ENCODE data around the gene C3orf80.

GRCh38 chr3:160213191-160213590 lies 12.0 kb upstream of the C3orf80 start:
- no peak for TF ChIP-seq ELF4 (CRISPR knock-in tag; IDR thresholded peaks at IDR 0.05; ENCODE audit: low read depth)
- no peak for TF ChIP-seq RORB (CRISPR knock-in tag; IDR thresholded peaks at IDR 0.05)
- TF ChIP-seq, protein P1, sequence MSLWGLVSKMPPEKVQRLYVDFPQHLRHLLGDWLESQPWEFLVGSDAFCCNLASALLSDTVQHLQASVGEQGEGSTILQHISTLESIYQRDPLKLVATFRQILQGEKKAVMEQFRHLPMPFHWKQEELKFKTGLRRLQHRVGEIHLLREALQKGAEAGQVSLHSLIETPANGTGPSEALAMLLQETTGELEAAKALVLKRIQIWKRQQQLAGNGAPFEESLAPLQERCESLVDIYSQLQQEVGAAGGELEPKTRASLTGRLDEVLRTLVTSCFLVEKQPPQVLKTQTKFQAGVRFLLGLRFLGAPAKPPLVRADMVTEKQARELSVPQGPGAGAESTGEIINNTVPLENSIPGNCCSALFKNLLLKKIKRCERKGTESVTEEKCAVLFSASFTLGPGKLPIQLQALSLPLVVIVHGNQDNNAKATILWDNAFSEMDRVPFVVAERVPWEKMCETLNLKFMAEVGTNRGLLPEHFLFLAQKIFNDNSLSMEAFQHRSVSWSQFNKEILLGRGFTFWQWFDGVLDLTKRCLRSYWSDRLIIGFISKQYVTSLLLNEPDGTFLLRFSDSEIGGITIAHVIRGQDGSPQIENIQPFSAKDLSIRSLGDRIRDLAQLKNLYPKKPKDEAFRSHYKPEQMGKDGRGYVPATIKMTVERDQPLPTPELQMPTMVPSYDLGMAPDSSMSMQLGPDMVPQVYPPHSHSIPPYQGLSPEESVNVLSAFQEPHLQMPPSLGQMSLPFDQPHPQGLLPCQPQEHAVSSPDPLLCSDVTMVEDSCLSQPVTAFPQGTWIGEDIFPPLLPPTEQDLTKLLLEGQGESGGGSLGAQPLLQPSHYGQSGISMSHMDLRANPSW (CRISPR knock-in tag; conservative IDR thresholded peaks at IDR 0.05; ENCODE audit: low read depth) = no peak
- no peak for TF ChIP-seq CTCF (IDR thresholded peaks at IDR 0.05)
- TF ChIP-seq, protein P2, sequence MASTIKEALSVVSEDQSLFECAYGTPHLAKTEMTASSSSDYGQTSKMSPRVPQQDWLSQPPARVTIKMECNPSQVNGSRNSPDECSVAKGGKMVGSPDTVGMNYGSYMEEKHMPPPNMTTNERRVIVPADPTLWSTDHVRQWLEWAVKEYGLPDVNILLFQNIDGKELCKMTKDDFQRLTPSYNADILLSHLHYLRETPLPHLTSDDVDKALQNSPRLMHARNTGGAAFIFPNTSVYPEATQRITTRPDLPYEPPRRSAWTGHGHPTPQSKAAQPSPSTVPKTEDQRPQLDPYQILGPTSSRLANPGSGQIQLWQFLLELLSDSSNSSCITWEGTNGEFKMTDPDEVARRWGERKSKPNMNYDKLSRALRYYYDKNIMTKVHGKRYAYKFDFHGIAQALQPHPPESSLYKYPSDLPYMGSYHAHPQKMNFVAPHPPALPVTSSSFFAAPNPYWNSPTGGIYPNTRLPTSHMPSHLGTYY (CRISPR knock-in tag; IDR thresholded peaks at IDR 0.05) = no peak
- TF ChIP-seq TEAD4 (CRISPR knock-in tag; IDR thresholded peaks at IDR 0.05) = no peak
- no peak for TF ChIP-seq ZNF219 (CRISPR knock-in tag; IDR thresholded peaks at IDR 0.05; ENCODE audit: borderline replicate concordance)
- TF ChIP-seq ZNF263 (CRISPR knock-in tag; IDR thresholded peaks at IDR 0.05; ENCODE audit: low read depth) = no peak
- no peak for TF ChIP-seq FOXK1 (CRISPR knock-in tag; IDR thresholded peaks at IDR 0.05)

Data from WTC11 (cell line).